Measurements from ENCODE around the gene CYTL1. TPM values are rescaled to one million over a fixed set of nuclear protein-coding genes. Genes with fewer than 3 reads are reported as not detected.

CYTL1 gene
- total RNA-seq, 4 donors from 2014 or later, result 5.9 to 9.6 TPM; not detected in 2

DNA sequence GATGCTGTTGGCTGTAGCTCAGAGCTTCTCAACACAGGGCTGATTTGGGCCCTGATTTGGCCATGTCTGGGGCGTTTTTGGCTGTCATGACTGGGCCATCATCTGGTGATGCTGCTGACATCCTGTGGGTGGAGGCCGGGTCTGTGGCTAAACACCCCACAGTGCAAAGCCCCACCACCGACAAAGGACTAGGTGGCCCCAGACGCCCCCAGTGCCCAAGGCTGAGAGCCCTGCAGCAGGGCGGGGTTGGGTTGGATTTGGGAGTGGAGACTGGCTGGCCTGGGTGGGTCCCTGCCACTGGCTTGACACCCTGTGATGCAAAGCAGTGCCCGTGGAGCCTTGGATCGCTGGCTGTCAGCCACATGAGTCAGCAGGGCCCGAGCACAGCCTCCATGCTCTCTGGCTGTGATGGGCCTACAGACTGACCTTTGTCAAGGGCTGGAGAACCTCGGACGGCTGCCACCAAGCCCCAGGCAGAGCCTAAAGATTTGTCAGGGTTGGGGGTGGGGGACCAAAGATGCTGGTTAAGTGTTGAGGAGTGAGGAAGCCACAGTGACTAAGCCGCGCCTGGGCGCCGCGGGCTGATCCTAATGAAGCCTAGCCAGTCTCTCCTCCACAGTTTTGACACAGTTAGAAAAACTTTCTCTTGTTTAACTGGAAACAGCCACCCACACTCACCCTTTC, 28.3 kb downstream of the CYTL1 start:
- peak; percentile 61 to 64 for DNase-seq (ENCODE audit: low spot score in 2 of 2)
- TF ChIP-seq EP300 (IDR thresholded peaks at IDR 0.05), result peak in 1 of 2 donors; percentile 43
- TF ChIP-seq, protein P1, sequence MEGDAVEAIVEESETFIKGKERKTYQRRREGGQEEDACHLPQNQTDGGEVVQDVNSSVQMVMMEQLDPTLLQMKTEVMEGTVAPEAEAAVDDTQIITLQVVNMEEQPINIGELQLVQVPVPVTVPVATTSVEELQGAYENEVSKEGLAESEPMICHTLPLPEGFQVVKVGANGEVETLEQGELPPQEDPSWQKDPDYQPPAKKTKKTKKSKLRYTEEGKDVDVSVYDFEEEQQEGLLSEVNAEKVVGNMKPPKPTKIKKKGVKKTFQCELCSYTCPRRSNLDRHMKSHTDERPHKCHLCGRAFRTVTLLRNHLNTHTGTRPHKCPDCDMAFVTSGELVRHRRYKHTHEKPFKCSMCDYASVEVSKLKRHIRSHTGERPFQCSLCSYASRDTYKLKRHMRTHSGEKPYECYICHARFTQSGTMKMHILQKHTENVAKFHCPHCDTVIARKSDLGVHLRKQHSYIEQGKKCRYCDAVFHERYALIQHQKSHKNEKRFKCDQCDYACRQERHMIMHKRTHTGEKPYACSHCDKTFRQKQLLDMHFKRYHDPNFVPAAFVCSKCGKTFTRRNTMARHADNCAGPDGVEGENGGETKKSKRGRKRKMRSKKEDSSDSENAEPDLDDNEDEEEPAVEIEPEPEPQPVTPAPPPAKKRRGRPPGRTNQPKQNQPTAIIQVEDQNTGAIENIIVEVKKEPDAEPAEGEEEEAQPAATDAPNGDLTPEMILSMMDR (IDR thresholded peaks at IDR 0.05), result no peak
- Histone ChIP-seq H3K36me3 (no peaks in the 10 kb centered on the region), H3K27ac (peak overlapping the region; percentile 10 to 83 (median 60)), H3K4me3 (no peak overlapping the region), H3K9me3 (no peaks in the 10 kb centered on the region), H3K27me3 (no peaks in the 10 kb centered on the region), H3K4me1 (peaks cover 0 to 22% (median 7%) of the 10 kb centered on the region in 4 donors)
- 26 to 36% methylated on average over 11 to 12 of the region's 15 CpGs for WGBS, 2 donors

DNA sequence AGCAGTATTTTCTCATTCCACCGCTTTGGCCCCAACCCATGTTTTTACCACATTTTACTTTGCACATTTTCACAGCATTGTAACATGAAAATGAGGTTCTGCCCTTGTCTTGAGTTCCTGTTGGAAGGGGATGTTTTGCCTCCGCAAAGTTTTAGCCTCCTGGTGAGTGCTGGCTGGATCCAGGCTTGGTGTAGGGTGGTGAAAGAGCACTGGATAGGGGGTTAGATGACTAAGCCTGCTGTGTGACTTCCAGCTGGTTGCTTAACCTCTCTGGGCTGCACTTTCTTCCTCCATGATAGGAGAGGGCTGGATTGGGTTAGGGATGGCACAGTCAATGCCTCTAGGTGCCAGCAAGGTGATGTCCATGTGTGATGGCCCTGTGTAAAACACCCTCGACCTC, 28.9 kb downstream of the CYTL1 start:
- no peak for DNase-seq (ENCODE audit: low spot score in 2 of 2)

GRCh38 chr4:4989083-4989622, 30.1 kb downstream of the CYTL1 start:
- TF ChIP-seq EP300 (IDR thresholded peaks at IDR 0.05) (no peak), POLR2A (IDR thresholded peaks at IDR 0.05) (no peak)
- TF ChIP-seq, protein P1 (IDR thresholded peaks at IDR 0.05), result no peak
- no peak overlapping the region for H3K4me3 ChIP-seq
- H3K27ac ChIP-seq, result no peak overlapping the region
- no peaks in the 10 kb centered on the region for H3K9me3 ChIP-seq
- peaks cover 0 to 17% (median 5%) of the 10 kb centered on the region in 4 donors for H3K4me1 ChIP-seq
- no peaks in the 10 kb centered on the region for H3K27me3 ChIP-seq
- 71 to 93% methylated on average over 10 of the region's 10 CpGs for WGBS, 2 donors
- no peak for DNase-seq (ENCODE audit: low spot score in 2 of 2)
- H3K36me3 ChIP-seq, result no peaks in the 10 kb centered on the region

More for the DNA sequence above, 28.9 kb downstream of the CYTL1 start:
- no peaks in the 10 kb centered on the region for H3K36me3 ChIP-seq
- no peaks in the 10 kb centered on the region for H3K27me3 ChIP-seq
- 81 to 84% methylated on average over 3 of the region's 3 CpGs for WGBS, 2 donors
- TF ChIP-seq EP300 (IDR thresholded peaks at IDR 0.05), result no peak
- no peaks in the 10 kb centered on the region for H3K9me3 ChIP-seq
- peak overlapping the region in 2 of 4 donors; percentile 75 to 83 for H3K27ac ChIP-seq
- H3K4me3 ChIP-seq, result no peak overlapping the region
- H3K4me1 ChIP-seq, result peaks cover 0 to 19% (median 5%) of the 10 kb centered on the region in 4 donors

- Histone ChIP-seq H3K27me3 (no peaks in the 10 kb centered on the region), H3K9me3 (no peaks in the 10 kb centered on the region), H3K27ac (no peak overlapping the region), H3K36me3 (no peaks in the 10 kb centered on the region), H3K4me1 (peaks cover 0 to 17% (median 5%) of the 10 kb centered on the region in 4 donors), H3K4me3 (no peak overlapping the region)
- WGBS, 2 donors, result 84 to 93% methylated on average over 10 of the region's 10 CpGs
- TF ChIP-seq, protein P1 (IDR thresholded peaks at IDR 0.05), result no peak
- TF ChIP-seq EP300 (IDR thresholded peaks at IDR 0.05), result no peak
- TF ChIP-seq POLR2A (IDR thresholded peaks at IDR 0.05), result no peak
- no peak for DNase-seq (ENCODE audit: low spot score in 2 of 2)
Observed at GRCh38 chr4:4987656-4988055, 31.6 kb downstream of the CYTL1 start.

GRCh38 chr4:4986841-4987240, 32.4 kb downstream of the CYTL1 start:
- TF ChIP-seq POLR2A (IDR thresholded peaks at IDR 0.05), result no peak
- TF ChIP-seq EP300 (IDR thresholded peaks at IDR 0.05), result no peak
- TF ChIP-seq, protein P1 (IDR thresholded peaks at IDR 0.05), result no peak
- H3K36me3 ChIP-seq, result no peaks in the 10 kb centered on the region
- H3K4me3 ChIP-seq, result no peak overlapping the region
- H3K9me3 ChIP-seq, result no peaks in the 10 kb centered on the region
- 72 to 76% methylated on average over 5 of the region's 5 CpGs for WGBS, 2 donors
- no peak for DNase-seq (ENCODE audit: low spot score in 2 of 2)
- no peak overlapping the region for H3K27ac ChIP-seq
- no peaks in the 10 kb centered on the region for H3K27me3 ChIP-seq
- H3K4me1 ChIP-seq, result peaks cover 0 to 15% (median 5%) of the 10 kb centered on the region in 4 donors

Data from tibial nerve (tissue), 4 donors.